Right renal cortex interstitium (tissue), 3 donors: Measurements from ENCODE around the gene IL6. TPM values are rescaled to one million over a fixed set of nuclear protein-coding genes. Genes with fewer than 3 reads are reported as not detected.

Source experiments
- DNase-seq, 3 donors: peaks; one replicate each; pipeline ENCODE4 v3.0.0-alpha.2; 2013; ENCODE audit warnings: low read depth in 3 of 3, low spot score in 2 of 3
- polyA plus RNA-seq, 3 donors: library from polyadenylated mRNA; unstranded; fragments of 120-200 nt; gene quantifications; one replicate each; pipeline ENCODE4 v1.2.1, GENCODE V29; 2013; ENCODE audit not compliant: insufficient read length in 3 of 3

Gene IL6
- polyA plus RNA-seq, 3 donors, result 0.21 TPM; not detected in 2

- no peak for DNase-seq
Measured at GRCh38 chr7:22724861-22725260, 2.1 kb upstream of the IL6 start.

GRCh38 chr7:22725585-22725984 is 1.4 kb upstream of the IL6 start:
- DNase-seq, result no peak

GRCh38 chr7:22726345-22726906 is 574 bp upstream of the IL6 start:
- DNase-seq, result no peak

GRCh38 chr7:22727714-22728035 is 675 bp downstream of the IL6 start:
- DNase-seq, result no peak

GRCh38 chr7:22728401-22729029 is 1.5 kb downstream of the IL6 start:
- no peak for DNase-seq

- DNase-seq, result no peak
Measured at GRCh38 chr7:22729180-22729825, 2.3 kb downstream of the IL6 start.

GRCh38 chr7:22730066-22730710 is 3.2 kb downstream of the IL6 start:
- DNase-seq, result no peak

GRCh38 chr7:22730921-22731654 is 4.1 kb downstream of the IL6 start:
- no peak for DNase-seq

- DNase-seq, result no peak
Measured at GRCh38 chr7:22731766-22732165, 4.8 kb downstream of the IL6 start.

GRCh38 chr7:22732556-22733126 is 5.6 kb downstream of the IL6 start:
- no peak for DNase-seq

GRCh38 chr7:22733761-22734160 is 6.8 kb downstream of the IL6 start:
- no peak for DNase-seq

- DNase-seq, result no peak
Measured at GRCh38 chr7:22743014-22743413, 16.0 kb downstream of the IL6 start.

GRCh38 chr7:22751341-22751740 is 24.3 kb downstream of the IL6 start:
- DNase-seq, result no peak

GRCh38 chr7:22757338-22757994 is 30.5 kb downstream of the IL6 start:
- DNase-seq, result no peak

- DNase-seq, result no peak
Measured at GRCh38 chr7:22758576-22758975, 31.6 kb downstream of the IL6 start.

- no peak for DNase-seq
Measured at GRCh38 chr7:22759721-22760120, 32.7 kb downstream of the IL6 start.

GRCh38 chr7:22762866-22763265 is 35.9 kb downstream of the IL6 start:
- DNase-seq, result no peak

GRCh38 chr7:22765609-22766008 is 38.6 kb downstream of the IL6 start:
- no peak for DNase-seq

- DNase-seq, result no peak
Measured at GRCh38 chr7:22771194-22771871, 44.3 kb downstream of the IL6 start.

GRCh38 chr7:22771872-22772228 is 44.9 kb downstream of the IL6 start:
- DNase-seq, result no peak
